PC-9 (cell line): ENCODE data around the gene TMEM271. TPM values are rescaled to one million over a fixed set of nuclear protein-coding genes. Genes with fewer than 3 reads are reported as not detected.
"Not testable (repeated sequence)": the region's sequence is repeated elsewhere in the genome, so short reads cannot be mapped to it uniquely, and the experiment has no call there.

Experiments
- BruUV-seq: library from RNA; stranded (reverse); fragments of 400-500 nt; replicated peaks from 2 replicates; lab custom pipeline; 2021; lab: Mats Ljungman, UMichigan
- CTCF ChIA-PET: fragments of 300-600 bp; sonication (Branson Sonifier 250); formaldehyde crosslinking; loops from one replicate; lab custom pipeline; 2022; ENCODE audit warnings: antibody characterized with exemption; lab: Charles Lee
- POLR2A ChIA-PET: fragments of 300-600 bp; sonication (Branson Sonifier 250); formaldehyde crosslinking; loops from one replicate; lab custom pipeline; 2022; ENCODE audit warnings: antibody characterized with exemption; ENCODE audit not compliant: unreplicated experiment; lab: Charles Lee
- DNase-seq, 2 experiments: peaks; one replicate each; pipeline versions ENCODE4 v3.0.0 to v3.0.0-alpha.2; 2015 to 2022; ENCODE audit warnings: mixed read lengths in 1 of 2
- H2AFZ ChIP-seq: fragments of 200-600 bp; sonication (generic); 2 replicates; pipeline ENCODE4 v1.8.1; 2017; ENCODE audit warnings: antibody characterized with exemption
- H3F3A ChIP-seq: fragments of 200-600 bp; sonication (generic); 2 replicates; pipeline ENCODE4 v1.8.1; 2017; ENCODE audit warnings: antibody characterized with exemption, mild to moderate bottlenecking, low read depth; ENCODE audit not compliant: insufficient read depth
- H3K27ac ChIP-seq: fragments of 200-600 bp; sonication (generic); 2 replicates; pipeline ENCODE4 v1.6.1; 2016; ENCODE audit warnings: mixed run types
- H3K27me3 ChIP-seq: fragments of 200-600 bp; sonication (generic); 2 replicates; pipeline ENCODE4 v1.6.1; 2016; ENCODE audit warnings: low read depth, mixed run types; ENCODE audit not compliant: insufficient read depth
- H3K36me3 ChIP-seq: fragments of 200-600 bp; sonication (generic); 2 replicates; pipeline ENCODE4 v1.6.1; 2016; ENCODE audit warnings: low read depth, mixed run types
- H3K4me1 ChIP-seq: fragments of 200-600 bp; sonication (generic); replicated peaks from 2 replicates; pipeline ENCODE4 v1.6.1; 2016; ENCODE audit warnings: mixed run types; ENCODE audit not compliant: insufficient read depth
- H3K4me2 ChIP-seq: fragments of 200-600 bp; sonication (generic); 2 replicates; pipeline ENCODE4 v1.6.1; 2017; ENCODE audit warnings: mixed run types
- H3K4me3 ChIP-seq: fragments of 200-600 bp; sonication (generic); 2 replicates; pipeline ENCODE4 v1.6.1; 2016; ENCODE audit warnings: mixed run types
- H3K79me2 ChIP-seq: fragments of 200-600 bp; sonication (generic); 2 replicates; pipeline ENCODE4 v1.6.1; 2017; ENCODE audit warnings: low read depth, mixed run types
- H3K9me2 ChIP-seq: fragments of 200-600 bp; sonication (generic); 2 replicates; pipeline ENCODE4 v1.8.1; 2017; ENCODE audit warnings: mild to moderate bottlenecking; ENCODE audit not compliant: insufficient read depth
- H3K9me3 ChIP-seq: fragments of 200-600 bp; sonication (generic); 2 replicates; pipeline ENCODE4 v1.8.1; 2016; ENCODE audit warnings: low read depth; ENCODE audit not compliant: insufficient read depth
- H4K20me1 ChIP-seq: fragments of 200-600 bp; sonication (generic); 2 replicates; pipeline ENCODE4 v1.8.1; 2017; ENCODE audit not compliant: insufficient read depth
- CTCF ChIP-seq: fragments of 200-600 bp; sonication (generic); conservative IDR thresholded peaks from 2 replicates; pipeline ENCODE4 v1.6.1; 2017; ENCODE audit warnings: mixed run types, antibody characterized with exemption, mild to moderate bottlenecking, moderate library complexity
- EZH2 ChIP-seq: fragments of 200-600 bp; sonication (generic); IDR thresholded peaks from 2 replicates; pipeline ENCODE4 v1.8.0; 2017; ENCODE audit warnings: antibody characterized with exemption, low read depth
- intact Hi-C: fragments of 100-400 bp; cut with micrococcal nuclease; formaldehyde crosslinking; loops from one replicate; pipeline ENCODE4 v1.10.0; 2022; ENCODE audit not compliant: unreplicated experiment
- total RNA-seq: library from RNA; stranded (reverse); gene quantifications from 2 replicates; pipeline ENCODE4 v1.2.3, GENCODE V29; 2021

The TMEM271 gene
- total RNA-seq, 1 experiment from 2014 or later: not detected

GRCh38 chr4:555566-556275 lies 20.4 kb downstream of the TMEM271 start:
- intact Hi-C loops: no loop called here
- CTCF ChIA-PET: no interaction called here
- POLR2A ChIA-PET: no interaction called here
- Histone ChIP-seq H3K36me3 (no peaks in the 10 kb centered on the region), H3K27ac (no peak overlapping the region), H3K4me2 (no peak overlapping the region), H3K9me2 (no peaks in the 10 kb centered on the region), H3K4me3 (no peak overlapping the region), H2AFZ (no peak overlapping the region), H3K4me1 (peaks cover under 1% of the 10 kb centered on the region; the same call in 1 of the 2 replicates), H3K79me2 (no peaks in the 10 kb centered on the region), H4K20me1 (no peaks in the 10 kb centered on the region), H3K9me3 (peaks cover 12% of the 10 kb centered on the region; the same call in 1 of the 2 replicates), H3K27me3 (peaks cover 78% of the 10 kb centered on the region), H3F3A (no peaks in the 10 kb centered on the region)
- BruUV-seq: no TSS peak
- TF ChIP-seq EZH2 (no peak), CTCF (no peak)
- no peak for DNase-seq

GRCh38 chr4:554793-555320 lies 21.2 kb downstream of the TMEM271 start:
- H3K4me1 ChIP-seq, H3K4me3 ChIP-seq, CTCF ChIA-PET, POLR2A ChIA-PET, H3K79me2 ChIP-seq, intact Hi-C loops, H3F3A ChIP-seq, H4K20me1 ChIP-seq, H3K27ac ChIP-seq, BruUV-seq, H2AFZ ChIP-seq, H3K36me3 ChIP-seq, H3K9me2 ChIP-seq, H3K4me2 ChIP-seq, DNase-seq: not testable (repeated sequence)
- H3K27me3 ChIP-seq: peaks cover 69% of the 10 kb centered on the region
- peaks cover 12% of the 10 kb centered on the region; the same call in 1 of the 2 replicates for H3K9me3 ChIP-seq

GRCh38 chr4:552019-552418 lies 24.1 kb downstream of the TMEM271 start:
- TF ChIP-seq CTCF (no peak), EZH2 (no peak)
- no peak for DNase-seq
- H3K27me3 ChIP-seq: peaks cover 71% of the 10 kb centered on the region
- CTCF ChIA-PET: no interaction called here
- H3K9me2 ChIP-seq: no peaks in the 10 kb centered on the region
- H3K4me1 ChIP-seq: no peaks in the 10 kb centered on the region
- no peak overlapping the region for H3K4me3 ChIP-seq
- no TSS peak for BruUV-seq
- intact Hi-C loops: no loop called here
- no peaks in the 10 kb centered on the region for H3K36me3 ChIP-seq
- H3K27ac ChIP-seq: no peak overlapping the region
- POLR2A ChIA-PET: no interaction called here
- H4K20me1 ChIP-seq: no peaks in the 10 kb centered on the region
- no peak overlapping the region for H2AFZ ChIP-seq
- H3F3A ChIP-seq: no peaks in the 10 kb centered on the region
- H3K79me2 ChIP-seq: no peaks in the 10 kb centered on the region
- H3K9me3 ChIP-seq: peaks cover 12% of the 10 kb centered on the region; the same call in 1 of the 2 replicates
- no peak overlapping the region for H3K4me2 ChIP-seq

- H3K4me2 ChIP-seq, H3K4me3 ChIP-seq, H4K20me1 ChIP-seq, H3K4me1 ChIP-seq, H3K36me3 ChIP-seq, H3K79me2 ChIP-seq, intact Hi-C loops, H2AFZ ChIP-seq, DNase-seq, CTCF ChIA-PET, BruUV-seq, POLR2A ChIA-PET, H3K27ac ChIP-seq, H3K9me2 ChIP-seq, H3F3A ChIP-seq: not testable (repeated sequence)
- Histone ChIP-seq H3K27me3 (peaks cover 79% of the 10 kb centered on the region), H3K9me3 (peaks cover 12% of the 10 kb centered on the region; the same call in 1 of the 2 replicates)
Measured at GRCh38 chr4:550268-550667, 25.8 kb downstream of the TMEM271 start.
